Activated CD4-positive, alpha-beta T cell treated with anti-CD3 and anti-CD28 coated beads for 36 hours (primary cell): ENCODE measurements around the gene PTH1R. TPM values are rescaled to one million over a fixed set of nuclear protein-coding genes. Genes with fewer than 3 reads are reported as not detected.
A peak's percentile ranks its signal among the peaks of the same experiment; 100 is the strongest.

Experiments
- ATAC-seq: fragments of 200-7000 bp; cut with Tn5 transposase; one replicate; pipeline ENCODE4 v1.10.0; 2021; ENCODE audit warnings: mild to moderate bottlenecking, moderate library complexity
- CTCF ChIA-PET: fragments of 350-600 bp; sonication (Branson Sonifier 250); formaldehyde crosslinking; loops from one replicate; lab custom pipeline; 2021; ENCODE audit warnings: antibody characterized with exemption; lab: Charles Lee
- POLR2A ChIA-PET: fragments of 350-600 bp; sonication (Branson Sonifier 250); formaldehyde crosslinking; loops from one replicate; lab custom pipeline; 2021; ENCODE audit warnings: antibody characterized with exemption, inconsistent platforms; lab: Charles Lee
- DNase-seq: peaks from one replicate; pipeline ENCODE4 v3.0.0-alpha.2; 2020
- H3K27ac Mint-ChIP-seq: one replicate; pipeline ENCODE4 v1.8.0; 2021; ENCODE audit warnings: mixed read lengths
- H3K27me3 Mint-ChIP-seq: one replicate; pipeline ENCODE4 v1.8.0; 2021; ENCODE audit warnings: mixed read lengths
- H3K36me3 Mint-ChIP-seq: one replicate; pipeline ENCODE4 v1.8.0; 2021; ENCODE audit warnings: low read depth, mixed read lengths
- H3K4me1 Mint-ChIP-seq: one replicate; pipeline ENCODE4 v1.8.0; 2021; ENCODE audit warnings: mixed read lengths
- H3K4me3 Mint-ChIP-seq: one replicate; pipeline ENCODE4 v1.8.0; 2021; ENCODE audit warnings: mild to moderate bottlenecking, moderate library complexity, mixed read lengths
- H3K9me3 Mint-ChIP-seq: one replicate; pipeline ENCODE4 v1.8.0; 2021; ENCODE audit warnings: low read depth, mixed read lengths
- intact Hi-C, 2 experiments: fragments of 100-400 bp; cut with DNase I in 1 of 2; cut with micrococcal nuclease in 1 of 2; formaldehyde crosslinking; loops; one replicate each; pipeline versions ENCODE4 v1.14.2 to v1.15.1; 2022 to 2024; cut with DNase I, micrococcal nuclease
- total RNA-seq, 2 experiments: library from RNA; stranded (reverse); gene quantifications; one replicate each; pipeline ENCODE4 v1.2.3, GENCODE V29; 2021

Gene PTH1R
- total RNA-seq, 2 experiments from 2014 or later, result not detected

DNA sequence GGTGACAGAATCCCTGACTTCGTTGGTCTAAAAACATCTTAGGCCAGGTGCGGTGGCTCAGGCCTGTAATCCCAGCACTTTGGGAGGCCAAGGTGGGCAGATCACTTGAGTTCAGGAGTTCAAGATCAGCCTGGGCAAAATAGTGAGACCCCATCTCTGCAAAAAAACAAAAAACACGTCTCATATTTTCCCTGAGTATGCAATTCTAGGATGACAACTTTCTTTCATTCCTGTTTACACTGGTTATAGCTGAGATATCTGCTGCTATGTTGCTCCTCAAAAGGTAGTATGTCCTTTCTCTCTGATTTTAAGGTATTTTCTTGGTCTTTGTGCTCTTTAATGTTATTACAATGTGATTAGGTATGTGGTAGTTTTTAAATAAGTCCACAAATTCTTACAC, 39.3 kb downstream of the PTH1R start:
- Mint-ChIP-seq H3K36me3 (peaks cover 49% of the 10 kb centered on the region), H3K27ac (no peak overlapping the region), H3K27me3 (no peaks in the 10 kb centered on the region), H3K4me1 (peaks cover 28% of the 10 kb centered on the region), H3K4me3 (no peak overlapping the region), H3K9me3 (no peaks in the 10 kb centered on the region)
- ATAC-seq (no peak), DNase-seq (no peak)
- CTCF ChIA-PET, result no interaction called here
- POLR2A ChIA-PET, result no interaction called here
- intact Hi-C loops, result no loop called here

DNA sequence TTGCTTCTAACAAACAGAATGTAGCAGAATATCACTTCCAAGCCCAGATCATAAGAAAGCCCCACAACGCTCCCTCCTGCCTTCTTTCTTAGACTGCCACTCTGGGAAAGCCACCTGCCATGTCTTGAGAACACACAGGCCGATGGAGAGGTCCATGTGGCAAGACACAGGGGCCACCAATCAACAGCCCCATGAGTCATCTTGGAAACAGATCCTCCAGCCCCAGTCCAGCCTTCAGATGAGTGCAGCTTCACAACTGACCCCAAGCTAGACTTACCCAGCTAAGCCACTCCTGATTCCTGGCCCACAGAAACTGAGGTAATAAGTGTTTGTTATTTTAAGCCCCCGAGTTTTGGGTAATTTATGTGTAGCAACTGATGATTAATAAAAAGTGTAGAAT, 39.7 kb downstream of the PTH1R start:
- Mint-ChIP-seq H3K4me3 (no peak overlapping the region), H3K27ac (no peak overlapping the region), H3K36me3 (peaks cover 51% of the 10 kb centered on the region), H3K27me3 (no peaks in the 10 kb centered on the region), H3K9me3 (no peaks in the 10 kb centered on the region), H3K4me1 (peaks cover 28% of the 10 kb centered on the region)
- POLR2A ChIA-PET, result no interaction called here
- ATAC-seq, result no peak
- intact Hi-C loops, result no loop called here
- CTCF ChIA-PET, result interaction anchor here (0.9 kb wide), 1 partner anchor 81 kb away, joined by 3 read pairs; no protein-coding TSS in a partner anchor
- no peak for DNase-seq

DNA sequence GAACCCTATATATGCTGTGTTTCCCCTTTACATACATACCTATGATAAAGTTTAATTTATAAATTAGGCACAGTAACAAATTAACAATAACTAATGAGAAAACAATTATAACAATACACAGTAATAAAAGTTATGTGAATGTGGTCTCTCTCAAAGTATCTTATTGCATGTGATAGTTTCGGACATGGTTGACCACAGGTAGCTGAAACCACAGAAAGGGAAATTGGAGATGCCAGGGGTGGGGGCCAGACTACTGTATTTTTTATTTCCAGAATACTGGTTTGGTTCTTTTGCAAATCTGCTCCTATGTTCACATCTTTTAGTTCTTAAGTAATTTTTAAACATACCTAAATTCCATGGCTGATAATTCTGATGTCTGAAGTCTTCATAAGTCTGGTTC, 40.7 kb downstream of the PTH1R start:
- Mint-ChIP-seq H3K4me3 (no peak overlapping the region), H3K4me1 (peaks cover 26% of the 10 kb centered on the region), H3K27ac (no peak overlapping the region), H3K9me3 (no peaks in the 10 kb centered on the region), H3K27me3 (no peaks in the 10 kb centered on the region), H3K36me3 (peaks cover 60% of the 10 kb centered on the region)
- no peak for ATAC-seq
- ChIA-PET CTCF (interaction anchor here (0.6 to 1.4 kb wide), 5 partner anchors 9 to 158 kb away, joined by 3 to 7 read pairs (median 3); no protein-coding TSS in a partner anchor), POLR2A (interaction anchor here (0.6 kb wide), 1 partner anchor 36 kb away, joined by 3 read pairs; no protein-coding TSS in a partner anchor)
- intact Hi-C loops, result no loop called here
- DNase-seq, result no peak

DNA sequence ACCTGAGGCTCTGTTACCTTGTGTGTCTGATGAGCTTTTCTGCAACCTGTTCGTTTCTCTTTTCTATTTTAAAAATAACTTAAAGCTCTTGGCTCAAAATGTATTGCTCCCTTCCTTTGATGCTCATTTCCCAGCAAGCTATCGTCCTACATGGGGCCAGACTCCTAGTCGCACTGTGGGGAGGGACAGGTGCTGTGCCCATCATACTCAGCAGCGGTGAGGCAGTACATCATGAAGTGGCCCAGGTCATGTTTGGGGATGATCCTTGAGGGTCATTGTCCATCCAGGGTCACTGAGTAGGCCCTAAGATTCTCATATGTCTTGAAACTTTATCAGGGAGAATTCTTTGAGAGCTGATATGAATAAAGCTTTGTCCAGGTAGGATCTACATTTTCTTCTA, 41.1 kb downstream of the PTH1R start:
- peaks cover 22% of the 10 kb centered on the region for H3K4me1 Mint-ChIP-seq
- no peaks in the 10 kb centered on the region for H3K27me3 Mint-ChIP-seq
- peaks cover 59% of the 10 kb centered on the region for H3K36me3 Mint-ChIP-seq
- no peak overlapping the region for H3K4me3 Mint-ChIP-seq
- ChIA-PET POLR2A (interaction anchor here (0.6 kb wide), 1 partner anchor 35 kb away, joined by 3 read pairs; no protein-coding TSS in a partner anchor), CTCF (interaction anchor here (0.6 to 1.6 kb wide), 6 partner anchors 9 to 158 kb away, joined by 3 to 9 read pairs (median 4); no protein-coding TSS in a partner anchor)
- intact Hi-C loops, result no loop called here
- no peak for ATAC-seq
- DNase-seq, result no peak
- H3K27ac Mint-ChIP-seq, result no peak overlapping the region
- no peaks in the 10 kb centered on the region for H3K9me3 Mint-ChIP-seq

DNA sequence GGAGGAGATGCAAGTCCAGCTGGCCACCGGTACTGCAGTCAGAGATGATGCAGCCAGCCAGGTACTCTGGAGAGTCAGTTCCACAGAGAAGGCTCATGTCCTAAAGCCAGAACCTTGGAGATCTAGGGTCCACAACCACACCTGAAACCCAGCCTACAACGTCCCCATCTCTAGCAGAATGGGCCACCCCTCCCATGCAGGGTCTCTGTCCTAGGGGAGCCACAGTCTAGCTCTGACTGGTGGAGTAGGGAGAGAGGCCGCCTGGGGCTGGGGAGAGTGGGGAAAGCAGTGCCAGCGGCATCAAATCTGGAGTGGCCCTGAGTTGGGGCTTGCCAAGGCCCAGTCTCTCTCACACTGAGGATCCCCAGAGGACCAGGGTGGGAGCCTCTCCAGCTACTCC, 43.5 kb downstream of the PTH1R start:
- Mint-ChIP-seq H3K27me3 (no peaks in the 10 kb centered on the region), H3K4me3 (no peak overlapping the region), H3K36me3 (peaks cover 68% of the 10 kb centered on the region), H3K27ac (no peak overlapping the region), H3K4me1 (peaks cover 7% of the 10 kb centered on the region), H3K9me3 (no peaks in the 10 kb centered on the region)
- CTCF ChIA-PET, result no interaction called here
- ATAC-seq (no peak), DNase-seq (no peak)
- intact Hi-C loops, result loop anchor here in 1 of 2 experiments (10.0 kb wide), 1 partner anchor 224 kb away; no protein-coding TSS in a partner anchor
- POLR2A ChIA-PET, result interaction anchor here (0.6 kb wide), 1 partner anchor 18 kb away, joined by 3 read pairs; no protein-coding TSS in a partner anchor

DNA sequence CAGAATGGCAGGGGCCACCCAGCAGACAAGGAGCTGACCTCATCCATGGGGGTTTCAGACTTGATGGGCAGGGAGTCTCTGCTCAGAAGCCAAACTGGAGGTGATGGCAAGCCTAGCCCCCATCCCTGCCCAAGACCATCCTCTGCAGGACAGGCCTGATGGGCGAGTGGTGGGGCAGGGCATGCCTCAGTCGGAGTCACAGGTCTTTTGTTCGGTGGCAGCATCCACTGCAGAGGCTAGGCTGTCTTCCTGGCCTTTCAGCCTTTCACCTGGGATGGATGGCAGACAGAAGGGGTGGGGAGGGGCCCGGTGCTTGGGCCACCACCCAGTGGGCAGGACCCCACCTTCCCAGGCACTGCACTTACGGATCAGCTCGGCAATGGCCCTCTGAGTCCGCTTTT, 44.4 kb downstream of the PTH1R start:
- Mint-ChIP-seq H3K36me3 (peaks cover 65% of the 10 kb centered on the region), H3K4me1 (peaks cover 4% of the 10 kb centered on the region), H3K27ac (no peak overlapping the region), H3K27me3 (no peaks in the 10 kb centered on the region), H3K4me3 (no peak overlapping the region), H3K9me3 (no peaks in the 10 kb centered on the region)
- ChIA-PET CTCF (interaction anchor here (0.8 to 1.4 kb wide), 2 partner anchors 9 to 77 kb away, joined by 4 to 5 read pairs; no protein-coding TSS in a partner anchor), POLR2A (no interaction called here)
- ATAC-seq, result no peak
- intact Hi-C loops, result loop anchor here (2.0 to 10.0 kb wide), 2 partner anchors 223 to 403 kb away; no protein-coding TSS in a partner anchor
- no peak for DNase-seq

DNA sequence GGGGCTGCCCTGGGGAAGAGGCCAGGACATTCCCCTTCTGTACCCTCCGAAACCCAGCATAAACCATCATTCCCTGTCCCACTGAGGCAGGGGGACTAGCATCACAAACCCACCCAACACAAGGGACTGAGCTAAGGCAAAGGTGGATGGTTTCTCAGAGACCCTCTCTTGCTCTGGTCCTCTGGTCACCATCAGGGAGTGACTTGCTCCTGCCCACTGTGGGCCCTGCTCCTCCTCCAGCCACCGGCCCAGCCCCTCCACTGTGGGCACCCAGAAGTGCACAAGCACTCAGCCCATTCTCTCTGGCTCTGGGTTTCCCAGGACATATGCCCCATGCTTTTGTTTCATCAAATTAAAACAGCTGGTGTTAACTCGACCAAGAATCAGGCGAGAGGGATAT, 44.9 kb downstream of the PTH1R start:
- ChIA-PET POLR2A (no interaction called here), CTCF (interaction anchor here (0.7 to 2.5 kb wide), 7 partner anchors 9 to 491 kb away, joined by 3 to 10 read pairs (median 5); no protein-coding TSS in a partner anchor)
- intact Hi-C loops, result loop anchor here (2.0 to 10.0 kb wide), 2 partner anchors 222 to 402 kb away; no protein-coding TSS in a partner anchor
- H3K27me3 Mint-ChIP-seq, result no peaks in the 10 kb centered on the region
- H3K4me3 Mint-ChIP-seq, result no peak overlapping the region
- H3K27ac Mint-ChIP-seq, result no peak overlapping the region
- no peak for ATAC-seq
- H3K4me1 Mint-ChIP-seq, result peaks cover 8% of the 10 kb centered on the region
- peaks cover 65% of the 10 kb centered on the region for H3K36me3 Mint-ChIP-seq
- no peaks in the 10 kb centered on the region for H3K9me3 Mint-ChIP-seq
- no peak for DNase-seq

DNA sequence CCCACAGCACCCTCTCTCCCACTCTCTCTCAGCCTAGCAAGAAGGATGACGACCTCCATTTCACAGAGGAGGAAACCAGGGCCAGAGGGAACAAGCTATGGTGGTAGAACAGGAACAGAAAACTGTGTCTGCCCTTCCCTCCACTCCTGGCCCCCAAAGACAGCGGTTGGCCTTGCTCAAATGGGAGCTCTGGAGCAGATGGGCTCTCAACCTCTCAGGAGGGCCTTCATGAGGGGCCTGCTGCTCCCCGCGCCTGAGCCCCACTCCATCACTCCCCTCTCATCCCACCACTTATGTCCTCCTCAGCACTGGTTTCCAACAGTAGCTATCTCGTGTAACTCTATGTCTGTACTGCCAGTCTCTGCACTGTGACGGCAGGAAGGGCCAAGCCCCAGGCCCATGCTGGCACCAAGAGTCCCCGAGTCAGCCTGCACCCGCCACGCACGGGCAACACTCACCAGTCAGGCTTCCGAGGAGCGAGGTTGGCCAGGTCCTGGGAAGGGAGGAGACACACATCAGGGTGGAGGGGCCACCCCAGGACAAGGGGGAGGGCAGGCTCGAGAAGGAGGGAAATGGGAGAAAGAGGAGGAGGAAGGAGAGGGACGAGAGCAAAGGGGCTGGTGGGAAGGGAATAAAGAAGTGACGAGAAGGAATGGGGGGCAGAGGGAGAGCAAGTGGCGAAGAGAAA, 45.5 kb downstream of the PTH1R start:
- no peak for ATAC-seq
- peaks cover 61% of the 10 kb centered on the region for H3K36me3 Mint-ChIP-seq
- H3K9me3 Mint-ChIP-seq, result no peaks in the 10 kb centered on the region
- no peak for DNase-seq
- no peak overlapping the region for H3K27ac Mint-ChIP-seq
- ChIA-PET POLR2A (interaction anchor here (0.5 kb wide), 1 partner anchor 75 kb away, joined by 3 read pairs; no protein-coding TSS in a partner anchor), CTCF (interaction anchor here (0.6 to 2.5 kb wide), 13 partner anchors 8 to 515 kb away, joined by 3 to 10 read pairs (median 4); no protein-coding TSS in a partner anchor)
- peaks cover 14% of the 10 kb centered on the region for H3K4me1 Mint-ChIP-seq
- intact Hi-C loops, result loop anchor here (1.0 to 10.0 kb wide), 3 partner anchors 75 to 402 kb away; no protein-coding TSS in a partner anchor
- no peak overlapping the region for H3K4me3 Mint-ChIP-seq
- H3K27me3 Mint-ChIP-seq, result no peaks in the 10 kb centered on the region

DNA sequence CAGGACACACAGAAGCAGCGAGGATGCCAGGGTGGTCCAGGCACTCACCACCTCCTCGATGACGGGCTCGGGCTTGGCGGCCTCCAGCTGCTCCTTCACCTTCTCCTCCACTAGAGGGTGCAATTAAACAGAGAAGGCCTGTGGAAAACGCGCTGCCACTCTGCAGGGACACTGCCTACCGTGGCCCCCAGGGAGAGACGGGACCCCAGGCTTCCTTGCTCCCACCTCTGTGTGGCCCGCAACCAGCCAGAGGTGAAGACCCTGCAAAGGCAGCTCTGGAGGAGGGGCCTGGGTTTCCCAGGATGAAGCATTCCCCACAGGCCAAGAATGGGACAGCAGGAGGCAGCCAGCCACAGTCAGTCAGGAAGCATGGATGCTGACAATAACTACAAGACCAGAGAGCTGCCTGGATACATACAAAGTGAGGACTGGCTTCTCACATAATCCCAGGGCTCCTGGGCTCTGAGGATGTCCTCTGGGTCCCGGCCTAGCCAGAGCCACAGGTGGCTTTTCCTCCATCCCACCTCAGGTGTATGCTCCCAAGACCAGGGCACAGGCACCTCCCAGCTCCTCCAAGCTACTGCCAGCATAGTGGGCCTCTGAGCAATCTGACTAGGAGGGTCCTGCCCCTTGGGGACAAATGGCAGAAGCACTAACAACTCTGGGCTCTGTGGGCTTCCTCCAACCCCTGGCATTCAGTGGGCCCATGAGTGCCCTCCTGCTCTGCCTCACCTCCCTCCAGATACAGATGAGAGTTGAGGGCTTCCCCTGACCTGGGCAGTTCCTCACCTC, 46.2 kb downstream of the PTH1R start:
- DNase-seq (peak; percentile 65), ATAC-seq (peak; percentile 55)
- intact Hi-C loops, result loop anchor here (1.0 to 10.0 kb wide), 4 partner anchors 75 to 401 kb away; no protein-coding TSS in a partner anchor
- ChIA-PET CTCF (interaction anchor here (0.5 to 2.5 kb wide), 14 partner anchors 11 to 516 kb away, joined by 3 to 10 read pairs (median 4); no protein-coding TSS in a partner anchor), POLR2A (interaction anchor here (0.5 kb wide), 1 partner anchor 74 kb away, joined by 3 read pairs; no protein-coding TSS in a partner anchor)
- no peak overlapping the region for H3K27ac Mint-ChIP-seq
- H3K36me3 Mint-ChIP-seq, result peaks cover 61% of the 10 kb centered on the region
- H3K4me1 Mint-ChIP-seq, result peaks cover 20% of the 10 kb centered on the region
- no peaks in the 10 kb centered on the region for H3K27me3 Mint-ChIP-seq
- no peak overlapping the region for H3K4me3 Mint-ChIP-seq
- H3K9me3 Mint-ChIP-seq, result peaks cover 3% of the 10 kb centered on the region

DNA sequence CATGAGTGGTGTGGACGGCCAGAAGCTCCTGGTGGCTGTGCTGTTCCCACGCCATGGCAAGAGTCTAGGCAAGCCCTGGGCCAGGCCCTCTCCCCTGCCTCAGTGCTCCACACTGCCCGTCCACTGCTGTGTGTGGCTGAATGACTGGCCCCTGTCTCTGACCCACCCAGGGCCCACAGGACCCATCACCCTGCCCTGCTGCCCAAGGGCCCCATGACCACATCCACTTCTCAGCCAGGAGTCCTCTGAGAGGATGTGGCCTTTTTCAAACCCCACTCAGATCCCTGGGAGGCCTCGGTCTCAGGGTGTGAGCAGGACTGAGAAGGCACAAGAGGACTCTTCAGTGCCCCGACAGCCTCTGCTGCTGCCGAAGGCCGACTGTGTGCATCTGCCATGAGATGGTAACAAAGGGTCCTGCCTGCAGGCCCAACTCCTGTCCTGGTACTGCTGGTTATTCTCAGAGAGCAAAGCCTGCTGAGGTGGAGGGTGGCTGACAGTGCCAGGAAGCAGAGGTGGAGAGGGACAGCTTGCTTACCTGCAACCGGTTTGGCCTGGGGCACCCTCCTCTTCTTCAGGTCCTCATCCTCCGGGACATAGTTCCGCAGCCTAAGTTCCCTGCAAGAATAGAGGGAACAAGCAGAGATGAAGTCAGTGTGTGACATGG, 47.5 kb downstream of the PTH1R start:
- Mint-ChIP-seq H3K9me3 (peaks cover 3% of the 10 kb centered on the region), H3K4me3 (no peak overlapping the region), H3K36me3 (peaks cover 59% of the 10 kb centered on the region), H3K4me1 (peaks cover 28% of the 10 kb centered on the region), H3K27me3 (no peaks in the 10 kb centered on the region), H3K27ac (peak overlapping the region; percentile 13)
- intact Hi-C loops, result loop anchor here in 1 of 2 experiments (2.0 to 10.0 kb wide), 2 partner anchors 74 to 220 kb away; no protein-coding TSS in a partner anchor
- ChIA-PET POLR2A (no interaction called here), CTCF (interaction anchor here (1.8 to 2.5 kb wide), 3 partner anchors 16 to 63 kb away, joined by 4 to 10 read pairs (median 7); no protein-coding TSS in a partner anchor)
- no peak for DNase-seq
- ATAC-seq, result no peak
